HL-60/S4 treated with phorbol 12-myristate 13-acetate at 8.2 ng/mL for 4 days and 3 days (cell line): Measurements from ENCODE around the gene VEGFB.

Experiments
- in situ Hi-C: fragments of 300-500 bp; cut with MboI; formaldehyde crosslinking; loops from 2 replicates; pipeline ENCODE4 v1.15.0; 2022; ENCODE audit warnings: low sequenced_read_pairs

Gene VEGFB

DNA sequence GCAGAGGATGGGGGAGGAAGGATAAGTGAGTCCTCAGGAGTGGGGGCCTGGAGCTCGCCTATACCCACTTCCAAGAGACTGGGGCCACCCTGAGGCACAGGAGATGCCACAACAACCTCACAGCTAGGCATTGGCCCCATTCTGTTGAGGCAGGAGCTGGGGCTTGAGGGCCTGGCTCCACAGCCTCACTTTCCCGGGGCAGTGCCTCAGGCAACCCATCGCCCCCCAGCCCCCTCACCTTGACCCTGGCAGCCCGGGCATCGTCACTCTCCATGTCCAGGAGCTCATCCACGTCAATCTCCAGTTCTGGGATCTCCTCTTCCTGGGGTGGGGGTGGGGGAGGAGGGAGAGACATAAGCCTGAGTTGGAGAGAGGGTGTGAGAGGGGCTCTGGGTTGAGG lies 10.6 kb downstream of the VEGFB start:
- in situ Hi-C loops = loop anchor here (25.0 kb wide), 1 partner anchor 92 kb away; the partner anchor contains the start of gene CCDC88B

- in situ Hi-C loops = loop anchor here (25.0 kb wide), 1 partner anchor 92 kb away; the partner anchor contains the start of gene CCDC88B
These were observed 11.0 kb downstream of the VEGFB start for GRCh38 chr11:64245401-64245796.

- in situ Hi-C loops = loop anchor here (25.0 kb wide), 1 partner anchor 91 kb away; the partner anchor contains the start of gene CCDC88B
These were observed 11.6 kb downstream of the VEGFB start for GRCh38 chr11:64245797-64246620.

DNA sequence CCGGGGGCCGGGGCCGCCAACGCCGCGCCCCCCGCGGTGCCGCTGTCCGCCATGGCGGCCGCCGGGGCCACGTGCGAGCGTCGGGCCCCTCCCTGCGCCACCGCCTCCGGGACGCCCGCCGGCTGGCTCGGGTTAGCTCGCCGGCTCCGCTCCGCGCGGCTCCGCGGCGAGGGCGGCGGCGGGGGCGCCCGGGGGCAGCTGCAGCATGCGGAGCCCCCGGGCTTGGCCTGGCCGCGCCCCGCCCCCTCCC lies 12.2 kb downstream of the VEGFB start:
- in situ Hi-C loops = loop anchor here (25.0 kb wide), 1 partner anchor 91 kb away; the partner anchor contains the start of gene CCDC88B

- in situ Hi-C loops = loop anchor here (25.0 kb wide), 1 partner anchor 90 kb away; the partner anchor contains the start of gene CCDC88B
These were observed 12.7 kb downstream of the VEGFB start, which contains the start of gene PPP1R14B for GRCh38 chr11:64246871-64247728. TSS of gene PPP1R14B (minus strand) at chr11:64246943. CDS start at chr11:64246673, 270 bp downstream.

GRCh38 chr11:64247729-64248531 lies 13.5 kb downstream of the VEGFB start:
- in situ Hi-C loops = loop anchor here (25.0 kb wide), 1 partner anchor 89 kb away; the partner anchor contains the start of gene CCDC88B

DNA sequence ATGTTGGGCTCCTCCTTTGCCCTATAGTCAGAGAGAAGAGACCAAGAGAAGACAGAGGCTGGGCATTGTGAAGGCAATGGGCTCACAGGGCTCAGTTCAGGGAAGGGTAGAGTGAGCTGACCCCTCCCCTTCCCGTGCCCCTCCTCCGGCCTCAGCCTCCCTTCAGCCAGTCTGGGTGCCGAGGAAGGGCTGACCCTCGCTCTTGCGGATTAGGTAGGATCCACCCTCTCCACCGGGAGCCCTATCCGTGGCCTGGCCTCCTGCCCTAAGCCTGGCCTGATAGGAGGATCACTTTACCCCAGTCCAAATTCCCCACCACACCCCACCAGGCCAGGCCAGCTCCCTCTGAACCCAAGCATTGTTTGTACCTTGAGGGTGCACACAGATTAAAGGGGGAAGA lies 14.2 kb downstream of the VEGFB start:
- in situ Hi-C loops = loop anchor here (25.0 kb wide), 1 partner anchor 89 kb away; the partner anchor contains the start of gene CCDC88B

DNA sequence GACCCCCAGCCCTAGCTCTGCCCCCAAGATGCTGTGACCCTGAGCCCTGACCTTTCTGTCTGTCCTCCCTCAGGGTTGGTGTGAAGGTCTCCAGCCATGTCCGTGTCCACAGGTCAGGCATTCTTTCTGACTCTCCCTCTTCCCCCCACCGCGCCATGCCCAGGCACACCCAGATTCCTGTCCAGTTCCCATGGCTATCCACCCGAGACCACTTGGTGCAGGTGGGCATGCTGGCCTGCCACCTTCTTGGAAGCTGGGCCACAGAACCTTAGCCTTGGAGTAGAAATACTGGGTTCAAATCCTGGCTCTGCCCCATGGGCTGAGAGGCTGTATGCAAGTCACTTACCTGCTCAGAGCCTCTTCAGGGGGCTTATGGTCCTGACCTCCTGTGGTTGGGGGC lies 14.7 kb downstream of the VEGFB start:
- in situ Hi-C loops = loop anchor here (25.0 kb wide), 1 partner anchor 88 kb away; the partner anchor contains the start of gene CCDC88B

DNA sequence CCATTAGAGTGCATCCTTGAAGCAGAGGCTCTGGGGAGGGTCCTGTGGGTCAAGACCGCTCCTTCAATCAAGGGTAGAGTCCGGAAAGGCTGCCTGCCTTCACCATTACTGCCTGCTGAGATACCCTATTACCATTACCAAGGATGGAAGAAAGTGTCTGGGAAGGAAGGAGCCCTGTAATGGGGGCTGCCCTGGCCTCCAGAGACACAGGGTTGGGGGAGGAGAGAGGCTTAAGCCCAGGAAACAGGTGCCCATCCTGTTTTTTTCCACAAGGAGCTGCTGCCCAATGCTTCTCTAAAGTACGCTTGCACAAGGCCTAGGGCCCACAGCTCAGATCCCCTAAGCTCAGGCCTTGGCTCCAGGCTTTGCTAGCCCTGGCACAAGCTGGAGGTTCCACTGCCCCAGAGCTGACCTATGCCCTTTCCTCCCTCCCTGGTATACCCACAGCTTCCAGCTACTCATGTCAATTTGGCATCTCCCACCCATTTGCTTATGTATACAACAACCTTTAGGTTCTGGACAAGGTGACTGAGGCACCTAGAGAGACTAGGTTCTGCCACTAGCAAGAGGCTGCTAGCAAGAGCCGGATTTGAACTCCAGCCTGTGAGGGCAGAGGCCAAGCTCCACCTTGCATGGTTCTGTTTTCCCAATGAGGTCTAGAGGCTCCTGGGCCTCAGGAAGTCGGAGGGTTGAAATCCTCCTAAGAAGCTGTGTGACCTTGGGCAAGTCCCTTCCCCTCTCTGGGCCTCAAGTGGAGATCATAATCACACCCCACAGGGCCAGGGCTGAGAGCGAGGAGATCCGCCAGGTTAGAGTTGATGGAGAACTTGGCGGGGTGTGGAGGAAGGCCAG lies 15.4 kb downstream of the VEGFB start:
- in situ Hi-C loops = loop anchor here (25.0 kb wide), 1 partner anchor 88 kb away; the partner anchor contains the start of gene CCDC88B

DNA sequence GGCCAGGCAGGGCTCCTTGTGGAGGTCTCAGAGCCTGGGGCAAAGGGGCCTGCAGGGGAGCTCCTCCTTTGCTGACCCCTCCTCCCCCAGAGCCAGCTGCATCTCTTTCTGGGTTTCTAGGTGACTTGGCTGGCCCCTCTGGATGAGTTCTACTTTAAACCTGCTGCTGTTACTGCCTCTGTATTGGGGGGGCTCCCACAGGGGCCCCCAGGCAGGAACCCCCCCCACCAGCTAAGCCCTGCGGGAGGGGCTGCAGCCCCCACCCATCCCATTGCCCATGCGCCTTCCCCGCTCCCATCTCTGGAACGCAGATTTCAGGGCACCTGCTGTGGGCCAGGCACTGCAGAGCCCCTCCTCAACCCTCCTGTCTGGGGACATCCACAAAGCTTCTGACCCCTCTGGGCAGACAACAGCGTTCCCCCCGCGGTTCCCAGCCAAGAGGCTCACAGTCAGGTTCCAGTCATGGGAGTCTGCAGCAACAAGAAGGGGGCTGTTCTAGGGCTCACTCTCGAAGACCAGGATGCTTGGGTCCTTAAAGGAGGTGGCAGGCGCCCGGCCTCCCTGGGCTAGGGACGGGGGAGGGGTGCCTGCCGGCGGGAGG lies 16.1 kb downstream of the VEGFB start:
- in situ Hi-C loops = no loop called here

DNA sequence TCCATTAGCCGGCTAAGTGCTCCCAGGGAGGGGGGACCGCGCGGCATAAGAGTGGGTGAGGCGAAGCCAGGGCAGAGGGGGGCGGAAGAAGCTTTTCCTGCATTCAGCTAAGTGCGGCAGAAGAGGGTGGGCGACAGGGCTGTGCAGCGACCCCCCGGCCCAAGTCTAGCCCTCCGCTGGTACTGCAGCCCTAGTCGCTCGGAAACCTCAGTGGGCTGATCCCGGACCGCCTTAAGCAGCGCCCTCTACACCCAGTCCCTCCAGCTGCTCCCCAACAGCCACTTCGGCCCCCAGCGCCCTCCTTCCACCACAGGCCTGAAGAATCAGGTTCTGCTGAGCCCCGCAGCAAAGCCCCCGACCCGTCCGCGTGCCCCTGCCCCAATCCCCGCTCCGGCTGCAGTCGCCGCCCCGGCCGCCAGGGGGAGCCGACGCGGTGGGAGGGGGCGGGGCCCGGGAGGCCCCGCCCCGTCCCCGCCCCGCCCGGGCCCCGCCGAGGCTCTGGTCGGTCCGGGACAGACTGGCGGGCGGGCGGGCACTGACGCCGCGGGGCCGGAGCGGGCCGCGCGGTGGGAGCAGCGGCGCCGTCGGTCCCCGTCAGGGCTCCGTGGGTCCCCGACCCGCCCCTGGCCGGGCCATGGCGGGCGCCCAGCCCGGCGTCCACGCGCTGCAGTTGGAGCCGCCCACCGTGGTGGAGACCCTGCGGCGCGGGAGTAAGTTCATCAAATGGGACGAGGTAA lies 16.8 kb downstream of the VEGFB start, which contains the start of gene PLCB3:
PLCB3 (plus strand) TSS at position 515 of the 737 bp plus-strand sequence; CDS start at position 635, 120 bp downstream.
- in situ Hi-C loops = no loop called here

DNA sequence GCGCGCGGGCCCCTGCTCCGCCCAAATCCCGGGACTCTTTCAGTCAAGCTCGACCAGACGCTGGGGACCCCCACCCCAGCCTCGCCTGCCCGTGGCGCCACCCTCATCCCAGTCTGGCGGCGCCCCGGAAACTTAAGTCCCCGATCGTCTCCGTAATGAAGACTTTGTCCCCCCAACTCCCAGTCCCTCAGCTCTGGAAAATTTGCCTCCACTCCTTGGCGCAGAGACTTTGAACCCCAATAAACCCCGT lies 17.3 kb downstream of the VEGFB start:
- in situ Hi-C loops = no loop called here

GRCh38 chr11:64252003-64252872 lies 17.9 kb downstream of the VEGFB start:
- in situ Hi-C loops = no loop called here

DNA sequence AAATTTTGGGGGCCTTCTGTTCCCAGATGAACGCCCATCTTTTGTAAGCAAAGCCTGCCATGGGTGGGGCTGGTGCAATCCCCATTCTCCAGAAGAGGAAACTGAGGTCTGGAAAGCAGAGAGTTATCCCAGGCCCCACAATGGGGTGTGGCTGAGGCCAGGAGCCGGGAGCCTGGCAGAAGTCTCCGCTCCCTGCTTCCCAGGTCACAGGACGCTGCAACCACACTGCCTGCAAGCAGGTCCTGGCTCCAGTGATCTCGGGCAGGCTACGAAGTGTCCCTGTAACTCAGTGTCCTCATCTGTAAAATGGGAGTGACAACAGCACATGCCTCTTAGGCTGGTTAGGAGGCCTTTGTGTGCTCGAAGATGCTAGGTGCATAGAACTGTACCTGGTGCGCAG lies 18.7 kb downstream of the VEGFB start:
- in situ Hi-C loops = no loop called here

DNA sequence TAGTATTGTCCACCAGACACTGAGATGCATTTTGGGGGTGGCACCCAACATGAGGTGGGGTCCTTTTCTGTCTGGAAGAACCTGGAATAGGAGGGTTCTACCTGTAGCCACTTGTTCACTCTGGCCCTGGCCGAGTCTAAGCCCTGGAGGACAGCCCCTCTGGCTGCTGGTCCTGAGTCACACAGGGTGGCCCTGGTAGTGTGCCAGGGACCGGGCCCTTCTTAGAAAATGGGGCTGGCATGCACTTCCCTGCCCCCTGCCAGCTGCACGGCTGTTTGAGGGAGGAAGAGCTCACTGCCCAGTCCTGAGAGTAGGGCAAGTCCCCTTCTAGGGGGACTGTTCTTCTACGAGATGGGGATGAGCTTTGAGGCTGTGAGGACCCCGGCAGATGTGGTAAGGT lies 19.1 kb downstream of the VEGFB start:
- in situ Hi-C loops = no loop called here

DNA sequence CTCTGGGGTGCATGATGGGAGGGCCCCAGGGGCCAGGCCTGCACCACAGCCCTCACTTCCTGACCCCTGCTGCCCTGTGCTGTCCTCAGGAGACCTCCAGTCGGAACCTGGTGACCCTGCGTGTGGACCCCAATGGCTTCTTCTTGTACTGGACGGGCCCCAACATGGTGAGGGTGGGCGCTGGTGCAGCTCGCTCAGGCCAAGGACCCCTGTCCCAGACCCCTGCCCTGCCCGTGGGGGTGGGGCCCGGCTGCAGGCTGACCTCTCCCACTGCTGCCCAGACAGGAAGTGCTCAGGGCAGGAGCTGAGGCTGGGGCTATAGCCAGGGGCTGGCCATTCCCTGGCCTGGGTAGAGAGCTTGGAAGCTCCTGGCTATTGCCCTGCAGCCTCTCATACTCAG lies 19.9 kb downstream of the VEGFB start:
- in situ Hi-C loops = no loop called here
